IMR-90 (cell line): Measurements from ENCODE around the gene LGI4. TPM values are rescaled to one million over a fixed set of nuclear protein-coding genes. Genes with fewer than 3 reads are reported as not detected.
A peak's percentile ranks its signal among the peaks of the same experiment; 100 is the strongest.

Experiments used
- ATAC-seq: fragments of 200-7000 bp; cut with Tn5 transposase; 2 replicates; pipeline ENCODE4 v1.9.1; 2020; ENCODE audit warnings: low read depth, mild to moderate bottlenecking, moderate library complexity
- BruUV-seq: library from RNA; stranded (reverse); fragments of 400-500 nt; replicated peaks from 2 replicates; lab custom pipeline; 2021; lab: Mats Ljungman, UMichigan
- CTCF ChIA-PET: fragments of 300-600 bp; formaldehyde crosslinking; extraction: SDS; loops from one replicate; lab custom pipeline; 2021; ENCODE audit warnings: antibody characterized with exemption; lab: Yijun Ruan, JAX
- POLR2A ChIA-PET: fragments of 300-600 bp; sonication (Branson Sonifier 250); formaldehyde crosslinking; loops from one replicate; lab custom pipeline; 2022; ENCODE audit warnings: antibody characterized with exemption; ENCODE audit not compliant: unreplicated experiment; lab: Charles Lee
- DNase-seq: peaks from one replicate; pipeline ENCODE4 v3.0.0; 2013
- H2AFZ ChIP-seq: replicated peaks from 2 replicates; pipeline ENCODE3; 2013; ENCODE audit warnings: low read length, mild to moderate bottlenecking; ENCODE audit not compliant: poor library complexity
- H2AK5ac ChIP-seq: 2 replicates; pipeline ENCODE4 v1.6.1; 2013; ENCODE audit warnings: low read depth, low read length, inconsistent platforms
- H2AK9ac ChIP-seq: replicated peaks from 2 replicates; pipeline ENCODE3; 2013; ENCODE audit warnings: mild to moderate bottlenecking, low read depth, low read length, moderate library complexity; ENCODE audit not compliant: poor library complexity
- H2BK120ac ChIP-seq: 2 replicates; pipeline ENCODE4 v1.6.1; 2013; ENCODE audit warnings: low read depth, low read length, inconsistent platforms
- H2BK15ac ChIP-seq: 3 replicates; pipeline ENCODE4 v1.6.1; 2013; ENCODE audit warnings: low read depth, low read length, inconsistent platforms
- H2BK20ac ChIP-seq: 2 replicates; pipeline ENCODE4 v1.6.1; 2013; ENCODE audit warnings: low read depth, mild to moderate bottlenecking, inconsistent platforms, low read length, moderate library complexity
- H2BK5ac ChIP-seq: 2 replicates; pipeline ENCODE4 v1.6.1; 2013; ENCODE audit warnings: mild to moderate bottlenecking, low read depth, low read length, inconsistent platforms; ENCODE audit not compliant: poor library complexity, severe bottlenecking
- H3K14ac ChIP-seq: replicated peaks from 2 replicates; pipeline ENCODE4 v1.6.1; 2013; ENCODE audit warnings: low read depth, low read length, inconsistent platforms
- H3K18ac ChIP-seq: 2 replicates; pipeline ENCODE4 v1.6.1; 2013; ENCODE audit warnings: low read depth, low read length, control low read depth
- H3K23ac ChIP-seq: 2 replicates; pipeline ENCODE4 v1.6.1; 2013; ENCODE audit warnings: low read depth, low read length, inconsistent platforms
- H3K27ac ChIP-seq: 2 replicates; pipeline ENCODE4 v1.5.1; 2013; ENCODE audit warnings: mild to moderate bottlenecking, control low read depth, low read length; ENCODE audit not compliant: insufficient read depth
- H3K27me3 ChIP-seq: 2 replicates; pipeline ENCODE4 v1.6.1; 2013; ENCODE audit warnings: low read length; ENCODE audit not compliant: control insufficient read depth, insufficient read depth
- H3K36me3 ChIP-seq: 2 replicates; pipeline ENCODE4 v1.6.1; 2013; ENCODE audit warnings: low read length, mixed read lengths; ENCODE audit not compliant: control insufficient read depth, insufficient read depth
- H3K4ac ChIP-seq: 2 replicates; pipeline ENCODE4 v1.6.1; 2013; ENCODE audit warnings: low read depth, low read length, inconsistent platforms
- H3K4me1 ChIP-seq: 2 replicates; pipeline ENCODE4 v1.6.1; 2013; ENCODE audit warnings: low read length, mixed read lengths; ENCODE audit not compliant: control insufficient read depth, insufficient read depth
- H3K4me2 ChIP-seq: 2 replicates; pipeline ENCODE4 v1.6.1; 2013; ENCODE audit warnings: low read depth, mild to moderate bottlenecking, control low read depth, low read length, moderate library complexity
- H3K4me3 ChIP-seq: 2 replicates; pipeline ENCODE4 v1.5.1; 2013; ENCODE audit warnings: low read depth, mild to moderate bottlenecking, control low read depth, low read length, moderate library complexity; ENCODE audit not compliant: insufficient read depth
- H3K56ac ChIP-seq: 2 replicates; pipeline ENCODE4 v1.6.1; 2013; ENCODE audit warnings: low read length, inconsistent platforms; ENCODE audit not compliant: insufficient read depth; ENCODE audit errors: extremely low read depth
- H3K79me1 ChIP-seq, 2 experiments: 2 replicates each; pipeline ENCODE4 v1.6.1; 2013; ENCODE audit warnings: low read length in 2 of 2, inconsistent platforms in 1 of 2, low read depth in 1 of 2
- H3K9ac ChIP-seq: 2 replicates; pipeline ENCODE4 v1.6.1; 2013; ENCODE audit warnings: low read depth, low read length, control low read depth
- H3K9me1 ChIP-seq: 2 replicates; pipeline ENCODE4 v1.6.1; 2013; ENCODE audit warnings: low read length, inconsistent platforms; ENCODE audit not compliant: insufficient read depth
- H3K9me3 ChIP-seq: 2 replicates; pipeline ENCODE4 v1.6.1; 2013; ENCODE audit warnings: low read length; ENCODE audit not compliant: control insufficient read depth, insufficient read depth
- H4K20me1 ChIP-seq: 2 replicates; pipeline ENCODE4 v1.6.1; 2013; ENCODE audit warnings: low read length, inconsistent platforms; ENCODE audit not compliant: insufficient read depth
- H4K5ac ChIP-seq: 2 replicates; pipeline ENCODE4 v1.6.1; 2013; ENCODE audit warnings: mild to moderate bottlenecking, low read depth, low read length, control low read depth
- H4K8ac ChIP-seq, 2 experiments: 2 replicates each; pipeline ENCODE4 v1.6.1; 2013; ENCODE audit warnings: low read depth in 2 of 2, low read length in 2 of 2, control low read depth in 1 of 2, inconsistent platforms in 1 of 2
- H4K91ac ChIP-seq: 2 replicates; pipeline ENCODE4 v1.6.1; 2013; ENCODE audit warnings: low read depth, low read length, inconsistent platforms; ENCODE audit not compliant: insufficient read depth
- MXI1 ChIP-seq: IDR thresholded peaks from 2 replicates; pipeline ENCODE4 v1.6.1; 2012; ENCODE audit warnings: low read depth, mild to moderate bottlenecking, low read length, moderate library complexity, borderline replicate concordance
- SMC3 ChIP-seq: fragments of 150-350 bp; IDR thresholded peaks from 2 replicates; pipeline ENCODE4 v1.6.1; 2016; ENCODE audit warnings: low read depth, mild to moderate bottlenecking, antibody characterized with exemption, low read length, moderate library complexity
- WGBS, 2 experiments: methylation state at CpG; one replicate each; pipeline versions ENCODE4 v1.1.5 to v1.1.7; 2013; ENCODE audit warnings: missing lambda C conversion rate in 2 of 2; ENCODE audit not compliant: insufficient read length in 1 of 2; ENCODE audit errors: extremely low coverage in 2 of 2; 5-methylcytosine and 5-hydroxymethylcytosine counted together
- dilution Hi-C: fragments of 300-500 bp; cut with HindIII; formaldehyde crosslinking; loops from one replicate; pipeline ENCODE4 v1.14.3; 2018; ENCODE audit warnings: low sequenced_read_pairs; ENCODE audit not compliant: unreplicated experiment
- in situ Hi-C: fragments of 300-500 bp; cut with MboI; formaldehyde crosslinking; loops from 3 replicates; pipeline ENCODE4 v1.14.3; 2019; ENCODE audit warnings: low sequenced_read_pairs, inconsistent platforms, mixed read lengths
- intact Hi-C: fragments of 100-400 bp; cut with micrococcal nuclease; formaldehyde crosslinking; loops from 2 replicates; pipeline ENCODE4 v1.10.0; 2022
- polyA plus RNA-seq, 3 experiments: library from polyadenylated mRNA; depleted of rRNA; stranded (reverse); fragments of >200 nt; gene quantifications; 2 replicates each; pipeline ENCODE4 v1.2.3, GENCODE V29; 2012; ENCODE audit warnings: low replicate concordance in 1 of 3
- total RNA-seq: library from RNA; depleted of rRNA; stranded (reverse); fragments of >200 nt; gene quantifications from 2 replicates; pipeline ENCODE4 v1.2.3, GENCODE V29; 2012

The LGI4 gene
- total and polyA plus RNA-seq, 2 of the 4 experiments (the other 2 are of a cell fraction): 0.10 TPM; not detected in 1

DNA sequence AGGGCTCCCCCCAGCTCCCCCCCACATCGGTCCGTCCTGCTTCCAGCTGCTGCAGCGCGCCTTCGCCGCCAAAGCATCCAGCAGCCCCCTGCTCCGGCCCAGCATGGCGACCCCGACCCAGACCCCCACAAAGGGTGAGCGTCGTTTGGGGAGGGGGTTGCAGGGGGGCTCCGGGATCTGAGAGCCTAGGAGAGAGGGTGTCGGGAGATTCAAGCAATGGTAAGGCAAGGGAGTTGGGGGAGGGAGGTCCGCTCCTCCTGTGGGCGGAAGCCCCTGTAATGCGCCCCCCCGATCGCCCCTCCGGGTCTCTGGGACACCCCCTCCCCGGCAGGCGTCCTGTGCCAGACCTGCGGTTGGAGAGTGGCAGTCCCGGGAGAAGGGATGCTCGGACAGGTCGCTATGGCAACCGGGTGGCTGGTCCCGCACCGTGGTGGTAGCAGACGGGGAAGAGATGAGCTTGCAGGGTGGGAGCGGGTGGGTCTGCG is 8.4 kb upstream of the LGI4 start, which contains the start of gene FXYD7:
Gene FXYD7, plus strand, starts transcription at position 25 of the 485 bp plus-strand sequence. Its CDS starts 79 bp downstream, at position 104.
- no peak within 1 kb of the TSS for H2AK5ac ChIP-seq
- no peak within 1 kb of the TSS for H2BK15ac ChIP-seq
- no peaks in the 10 kb centered on the region for H3K9me3 ChIP-seq
- H2BK120ac ChIP-seq: no peak within 1 kb of the TSS
- peaks cover 17% of the 10 kb centered on the region for H3K4me1 ChIP-seq
- no peak within 1 kb of the TSS for H3K23ac ChIP-seq
- dilution Hi-C loops (no loop called here), in situ Hi-C loops (no loop called here), intact Hi-C loops (loop anchor here (5.0 kb wide), 1 partner anchor 124 kb away; the partner anchor contains the start of gene USF2)
- H2BK20ac ChIP-seq: no peak within 1 kb of the TSS
- H3K56ac ChIP-seq: no peak within 1 kb of the TSS
- H3K27ac ChIP-seq: no peak within 1 kb of the TSS
- no peaks in the 10 kb centered on the region for H3K79me1 ChIP-seq
- no peak within 1 kb of the TSS for H4K91ac ChIP-seq
- H4K8ac ChIP-seq: no peak within 1 kb of the TSS
- no TSS peak for BruUV-seq
- H3K4ac ChIP-seq: no peak within 1 kb of the TSS
- H4K5ac ChIP-seq: no peak within 1 kb of the TSS
- no peaks in the 10 kb centered on the region for H3K36me3 ChIP-seq
- no peaks in the 10 kb centered on the region for H4K20me1 ChIP-seq
- H2AK9ac ChIP-seq: peak within 1 kb of the TSS; percentile 18
- ChIA-PET CTCF (no interaction called here), POLR2A (no interaction called here)
- H3K27me3 ChIP-seq: peaks cover 31% of the 10 kb centered on the region
- H2AFZ ChIP-seq: peak within 1 kb of the TSS; percentile 66
- no peak for DNase-seq
- no CpG with 5 or more reads among the region's 31 CpGs for WGBS, 2 experiments
- H3K4me3 ChIP-seq: no peak within 1 kb of the TSS; the same call in 1 of the 2 replicates
- no peak within 1 kb of the TSS for H3K14ac ChIP-seq
- ATAC-seq: no peak
- TF ChIP-seq MXI1: no peak
- TF ChIP-seq SMC3: no peak
- no peak within 1 kb of the TSS for H3K9ac ChIP-seq
- peaks cover 3% of the 10 kb centered on the region; the same call in 1 of the 2 replicates for H3K9me1 ChIP-seq
- H2BK5ac ChIP-seq: no peak within 1 kb of the TSS
- H3K4me2 ChIP-seq: peak within 1 kb of the TSS; percentile 22; the same call in 1 of the 2 replicates
- no peak within 1 kb of the TSS for H3K18ac ChIP-seq
